D341Med (cell line): ENCODE data around the gene ACAD11.

Source experiments
- DNase-seq: peaks from one replicate; pipeline ENCODE4 v3.0.0; 2012; ENCODE audit warnings: low spot score

The ACAD11 gene, protein sequence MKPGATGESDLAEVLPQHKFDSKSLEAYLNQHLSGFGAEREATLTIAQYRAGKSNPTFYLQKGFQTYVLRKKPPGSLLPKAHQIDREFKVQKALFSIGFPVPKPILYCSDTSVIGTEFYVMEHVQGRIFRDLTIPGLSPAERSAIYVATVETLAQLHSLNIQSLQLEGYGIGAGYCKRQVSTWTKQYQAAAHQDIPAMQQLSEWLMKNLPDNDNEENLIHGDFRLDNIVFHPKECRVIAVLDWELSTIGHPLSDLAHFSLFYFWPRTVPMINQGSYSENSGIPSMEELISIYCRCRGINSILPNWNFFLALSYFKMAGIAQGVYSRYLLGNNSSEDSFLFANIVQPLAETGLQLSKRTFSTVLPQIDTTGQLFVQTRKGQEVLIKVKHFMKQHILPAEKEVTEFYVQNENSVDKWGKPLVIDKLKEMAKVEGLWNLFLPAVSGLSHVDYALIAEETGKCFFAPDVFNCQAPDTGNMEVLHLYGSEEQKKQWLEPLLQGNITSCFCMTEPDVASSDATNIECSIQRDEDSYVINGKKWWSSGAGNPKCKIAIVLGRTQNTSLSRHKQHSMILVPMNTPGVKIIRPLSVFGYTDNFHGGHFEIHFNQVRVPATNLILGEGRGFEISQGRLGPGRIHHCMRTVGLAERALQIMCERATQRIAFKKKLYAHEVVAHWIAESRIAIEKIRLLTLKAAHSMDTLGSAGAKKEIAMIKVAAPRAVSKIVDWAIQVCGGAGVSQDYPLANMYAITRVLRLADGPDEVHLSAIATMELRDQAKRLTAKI

DNA sequence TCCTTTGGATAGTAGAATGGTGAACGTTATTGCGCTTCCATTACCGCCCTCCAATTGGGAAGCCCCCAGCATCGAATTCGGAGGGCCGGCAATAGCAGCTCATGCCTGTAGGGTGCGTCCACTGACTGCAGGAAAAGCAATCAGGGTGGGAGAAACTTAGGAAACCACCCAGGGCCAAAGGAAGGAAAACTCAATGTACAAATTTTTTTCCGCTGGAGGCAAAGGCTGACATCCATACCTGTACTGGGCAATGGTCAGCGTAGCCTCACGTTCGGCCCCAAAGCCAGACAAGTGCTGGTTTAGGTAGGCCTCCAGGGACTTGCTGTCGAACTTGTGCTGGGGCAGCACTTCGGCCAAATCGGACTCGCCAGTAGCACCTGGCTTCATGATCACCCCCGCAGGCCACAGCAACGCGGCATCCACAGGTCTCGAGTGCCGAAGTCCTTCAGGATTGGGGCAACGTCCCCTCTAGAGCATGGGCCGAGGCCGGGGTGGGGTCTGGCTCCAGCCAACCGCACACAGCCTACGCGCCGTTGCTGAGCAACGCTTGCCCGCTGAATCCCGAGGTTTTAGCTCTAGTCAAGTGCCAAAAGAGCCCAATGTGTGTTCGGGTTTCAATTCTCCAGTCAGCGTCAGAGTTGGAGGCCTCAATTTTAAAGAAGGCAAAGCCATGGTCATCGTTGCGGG is at the start of gene ACAD11:
TSS of gene ACAD11 (minus strand) at position 445 of the 687 bp plus-strand sequence. CDS start at position 387, 58 bp downstream.
- DNase-seq = peak; percentile 83

DNA sequence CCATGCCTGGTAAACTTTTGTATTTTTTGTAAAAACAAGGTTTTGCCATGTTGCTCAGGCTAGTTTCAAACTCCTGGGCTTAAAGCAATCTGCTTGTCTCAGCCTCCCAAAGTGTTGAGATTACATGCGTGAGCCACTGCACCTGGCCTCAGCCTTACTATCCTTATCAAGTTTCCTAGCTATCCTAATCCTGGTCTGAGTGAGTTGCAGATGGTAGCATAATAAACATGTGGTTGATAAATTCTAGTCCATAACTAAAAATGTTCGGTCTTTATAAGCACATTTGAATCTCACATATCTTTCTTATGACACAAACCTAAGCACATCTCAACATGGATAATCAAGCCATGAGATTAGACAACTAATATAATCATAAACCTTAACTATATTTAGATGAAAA is 44.1 kb upstream of the ACAD11 start:
- no peak for DNase-seq

DNA sequence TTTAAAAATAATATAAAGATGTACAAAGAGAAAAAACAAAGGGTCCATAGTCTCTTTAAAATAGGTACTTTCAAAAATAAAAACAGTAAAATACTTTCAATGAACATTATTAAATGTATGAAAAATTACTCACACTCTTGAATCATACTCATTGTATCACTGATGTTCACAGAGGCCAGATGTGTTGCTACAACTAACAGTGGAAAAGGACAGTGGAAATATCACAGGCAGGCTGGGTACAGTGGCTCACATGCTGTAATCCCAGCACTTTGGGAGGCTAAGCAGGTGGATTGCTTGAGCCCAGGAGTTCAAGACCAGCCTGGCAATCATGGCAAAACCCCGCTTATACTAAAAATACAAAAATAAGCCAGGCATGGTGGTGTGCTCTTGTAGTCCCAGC is 35.8 kb upstream of the ACAD11 start:
- DNase-seq = no peak

DNA sequence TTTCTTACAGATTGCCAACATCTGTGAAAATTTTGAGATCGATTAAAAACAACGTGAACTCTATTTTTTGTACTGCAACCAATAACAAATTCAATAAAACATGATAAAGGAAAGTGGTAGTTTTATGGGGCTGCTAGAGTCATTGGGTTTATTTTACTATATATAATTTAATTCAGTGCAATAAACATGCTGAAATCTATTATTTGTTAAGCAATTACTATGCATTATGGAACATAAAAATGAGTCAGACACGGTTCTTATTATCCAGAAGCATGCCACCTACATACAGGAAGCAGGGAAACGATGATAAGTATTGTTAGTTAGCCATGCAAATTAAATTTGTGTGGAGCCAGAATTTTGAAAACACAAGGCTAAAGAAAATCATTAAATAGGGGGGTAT is 35.4 kb upstream of the ACAD11 start:
- DNase-seq = no peak

DNA sequence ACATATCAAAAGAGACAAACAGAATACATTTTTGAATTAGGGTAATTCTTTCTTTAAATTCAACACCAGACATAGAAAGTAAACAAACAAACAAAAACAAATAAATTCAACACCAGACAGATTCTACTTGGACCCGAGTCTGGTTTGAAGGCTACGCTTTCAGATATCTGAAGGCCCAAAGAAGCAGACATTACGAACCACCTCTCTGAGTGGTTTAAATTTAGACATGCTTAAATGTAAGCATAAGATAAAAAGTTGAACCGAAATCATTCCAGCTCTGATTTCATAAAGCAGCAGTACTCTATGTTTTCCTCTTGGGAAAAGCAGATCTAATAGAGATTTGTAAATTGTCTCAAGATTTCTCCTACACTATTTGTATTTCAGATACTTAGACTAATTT is 30.4 kb upstream of the ACAD11 start:
- DNase-seq = no peak

DNA sequence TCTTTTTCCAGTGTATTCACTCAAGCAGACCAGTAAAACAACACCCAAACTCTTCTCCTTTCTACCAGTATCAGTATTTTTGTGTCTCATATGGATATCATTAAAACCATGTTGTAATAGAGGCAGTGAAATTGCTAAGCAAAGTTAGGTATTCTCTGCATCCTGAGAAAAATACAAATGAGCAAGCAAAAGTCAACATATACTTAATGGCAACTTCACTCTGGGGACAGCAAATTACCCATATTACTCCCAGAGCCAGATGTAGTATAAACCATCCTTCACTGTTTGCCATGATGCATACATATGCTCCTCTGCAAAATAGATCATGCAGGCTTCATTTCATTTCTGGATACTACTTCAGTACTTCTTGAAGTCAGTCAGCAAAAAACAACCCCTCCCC is 22.6 kb upstream of the ACAD11 start:
- DNase-seq = no peak

DNA sequence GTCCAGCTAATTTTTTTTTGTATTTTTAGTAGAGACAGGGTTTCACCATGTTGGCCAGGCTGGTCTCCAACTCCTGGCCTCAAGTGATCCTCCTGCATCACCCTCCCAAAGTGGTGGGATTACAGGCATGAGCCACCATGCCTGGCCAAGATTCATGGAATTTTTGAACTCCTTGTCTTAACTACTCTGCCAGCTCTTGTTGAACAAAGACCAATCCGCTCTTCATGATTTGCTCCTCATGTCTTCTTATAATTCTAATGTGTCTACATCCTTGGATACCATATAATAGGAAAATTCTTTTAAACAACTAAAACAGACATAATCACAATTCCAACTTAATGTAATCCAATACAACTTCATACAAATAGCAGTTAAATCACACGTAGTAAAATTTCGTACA is 21.8 kb upstream of the ACAD11 start:
- no peak for DNase-seq

DNA sequence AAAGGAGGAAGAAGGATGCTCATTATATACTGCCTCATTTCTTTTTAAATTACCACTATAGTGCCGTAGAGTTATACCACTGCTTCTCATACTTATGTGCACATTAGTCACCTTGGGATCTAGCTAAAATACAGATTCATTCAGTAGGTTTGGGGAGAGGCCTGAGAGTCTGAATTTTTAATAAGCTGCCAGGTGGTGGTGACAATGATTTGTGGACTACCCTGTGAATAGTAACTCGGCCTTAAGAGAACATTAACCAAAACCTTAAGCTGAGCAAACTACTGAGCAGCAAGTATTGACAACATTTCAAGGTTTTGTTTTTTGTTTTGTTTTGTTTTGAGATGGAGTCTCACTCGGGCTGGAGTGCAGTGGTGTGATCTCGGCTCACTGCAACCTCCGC is 20.3 kb upstream of the ACAD11 start:
- no peak for DNase-seq

DNA sequence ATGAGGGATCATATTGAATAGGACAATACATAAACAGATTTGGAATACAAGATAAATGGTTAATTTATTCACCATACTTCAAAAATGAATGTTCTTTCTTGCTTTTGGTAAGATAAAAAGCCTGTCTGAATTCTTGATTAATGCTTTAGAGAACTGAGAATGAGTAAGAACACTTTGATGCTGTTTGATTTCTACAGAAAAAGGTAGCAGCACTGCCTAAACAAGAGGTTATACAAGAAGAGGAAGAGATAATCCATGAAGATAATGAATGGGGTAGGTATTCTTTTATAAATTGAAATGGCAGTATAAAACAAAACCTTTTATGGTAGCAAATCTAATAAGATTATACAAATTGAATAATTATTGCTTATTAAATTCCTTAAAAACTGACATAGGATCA is 15.8 kb upstream of the ACAD11 start:
- DNase-seq = no peak

DNA sequence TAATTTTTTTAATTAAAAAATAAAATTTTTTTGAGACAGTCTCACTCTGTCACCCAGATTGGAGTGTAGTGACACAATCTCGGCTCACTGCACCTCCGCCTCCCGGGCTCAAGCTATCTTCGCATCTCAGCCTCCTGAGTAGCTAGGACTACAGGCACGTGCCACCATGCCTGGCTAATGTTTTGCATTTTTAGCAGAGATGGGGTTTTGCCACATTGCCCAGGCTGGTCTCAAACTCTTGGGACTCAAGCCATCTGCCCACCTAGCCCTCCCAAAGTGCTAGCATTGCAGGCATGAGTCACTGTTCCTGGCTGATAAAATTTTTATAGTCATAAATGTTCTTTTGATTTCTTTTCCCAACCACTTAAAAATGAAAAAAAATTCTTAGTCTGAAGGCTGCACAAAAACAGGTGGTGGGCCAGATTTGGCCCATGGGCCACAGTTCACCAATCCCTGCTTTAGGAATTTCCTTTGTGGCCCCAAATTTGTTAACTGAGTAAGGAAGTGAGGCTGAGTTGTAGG is 9.7 kb upstream of the ACAD11 start:
- DNase-seq = no peak

DNA sequence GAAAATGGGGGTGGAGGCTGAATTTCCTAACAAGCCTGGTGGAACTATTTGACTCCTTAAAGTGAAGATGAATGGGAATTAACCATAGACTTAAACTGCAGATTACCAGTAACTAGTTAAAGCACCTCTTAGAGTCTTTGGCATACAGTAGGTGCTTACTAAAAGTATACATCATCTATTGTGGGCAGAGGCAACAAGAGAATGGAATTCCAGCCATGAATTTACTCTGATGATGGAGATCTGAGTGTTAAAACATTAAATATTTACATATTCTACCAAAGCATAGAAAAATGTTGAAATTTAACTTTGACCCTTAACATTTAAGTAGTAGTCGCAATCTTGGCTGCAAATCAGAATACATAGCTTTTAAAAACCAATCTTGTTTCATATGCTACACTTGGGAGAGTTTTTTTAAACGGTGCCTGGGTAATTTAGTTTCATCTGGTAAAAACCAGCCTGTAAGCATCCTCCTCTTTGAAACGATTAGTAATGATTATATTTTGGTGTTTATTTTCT is 5.7 kb upstream of the ACAD11 start:
- no peak for DNase-seq

DNA sequence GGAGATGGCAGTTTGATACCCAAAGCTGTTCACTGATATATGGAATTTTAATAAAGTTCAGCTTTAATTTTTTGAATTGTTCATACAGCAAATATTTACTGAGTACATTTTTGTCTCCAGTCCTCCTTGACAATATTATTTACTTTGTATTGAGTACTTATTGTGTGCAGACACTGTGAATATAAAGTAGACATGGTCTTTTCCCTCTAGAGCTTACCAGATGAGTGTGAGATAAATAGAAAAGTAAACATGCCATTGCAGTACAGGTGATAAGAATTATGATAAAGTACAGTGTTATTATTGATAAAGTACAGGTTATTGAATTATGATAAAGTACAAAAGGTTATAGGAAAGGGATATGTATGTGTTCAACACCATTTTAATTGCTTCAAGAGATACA is 2.6 kb upstream of the ACAD11 start:
- DNase-seq = no peak

DNA sequence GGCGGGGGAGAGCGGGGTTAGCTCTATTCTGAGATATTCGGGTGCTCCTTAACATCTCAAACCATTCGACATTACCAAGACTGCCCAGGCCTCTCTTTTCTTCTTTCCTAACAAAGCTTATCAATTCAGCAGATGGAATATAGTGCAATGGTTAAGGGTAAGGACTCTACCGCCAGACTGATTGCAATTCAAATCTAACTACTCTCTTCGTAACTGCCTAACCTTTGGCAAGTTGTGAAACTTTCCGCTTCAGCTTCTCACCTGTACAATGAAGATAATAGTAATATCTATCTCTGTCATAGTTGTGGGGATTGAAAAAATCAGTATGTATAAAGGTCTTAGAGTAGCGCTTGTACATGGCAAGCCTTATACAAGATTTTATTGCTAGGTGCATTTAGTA is 1.5 kb upstream of the ACAD11 start:
- DNase-seq = no peak

DNA sequence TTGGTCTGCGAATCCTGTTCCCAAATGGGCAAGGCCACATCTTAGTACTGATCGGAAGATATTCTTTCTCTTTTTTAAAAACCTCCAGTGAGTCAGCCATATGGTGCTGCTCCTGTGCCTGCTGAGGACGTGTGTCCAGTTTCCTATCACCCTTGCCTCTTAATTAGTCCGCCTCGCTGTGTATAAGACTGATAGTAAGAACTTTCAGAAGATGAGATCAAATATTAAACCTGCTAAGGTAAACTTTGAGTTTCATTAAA is 1.1 kb upstream of the ACAD11 start:
- no peak for DNase-seq

DNA sequence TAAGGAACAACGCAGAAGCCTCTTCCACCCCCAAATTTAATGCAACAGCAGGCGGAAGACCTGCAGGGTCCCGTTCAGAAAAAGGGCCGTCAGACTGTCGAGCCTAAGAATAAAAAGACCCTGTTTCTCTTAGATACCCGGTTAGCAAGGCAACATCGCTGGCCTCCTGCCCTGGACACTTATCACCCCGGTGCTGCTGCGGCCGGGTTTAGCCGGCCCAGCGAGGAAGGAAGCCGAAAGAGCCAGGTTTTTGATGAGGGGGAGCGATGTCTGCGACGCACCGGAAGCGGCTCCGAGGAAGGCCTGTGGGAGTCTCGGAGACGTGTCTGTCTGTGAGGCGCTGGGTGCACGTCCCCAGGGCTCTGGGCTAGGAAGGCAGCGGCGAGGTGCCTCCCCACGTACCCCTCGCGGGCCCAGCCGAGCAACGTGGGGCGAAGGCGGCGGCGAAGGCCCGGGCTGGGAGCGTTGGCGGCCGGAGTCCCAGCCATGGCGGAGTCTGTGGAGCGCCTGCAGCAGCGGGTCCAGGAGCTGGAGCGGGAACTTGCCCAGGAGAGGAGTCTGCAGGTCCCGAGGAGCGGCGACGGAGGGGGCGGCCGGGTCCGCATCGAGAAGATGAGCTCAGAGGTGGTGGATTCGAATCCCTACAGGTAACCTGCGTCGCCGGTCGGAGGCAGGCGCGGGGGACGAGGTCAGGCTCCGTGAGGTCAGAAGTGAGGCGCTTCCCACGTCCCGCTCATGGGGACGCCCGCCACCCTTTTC is 622 bp upstream of the ACAD11 start, which contains the start of gene UBA5:
TSS of gene UBA5 (plus strand) at position 278 of the 759 bp plus-strand sequence. CDS start at position 487, 209 bp downstream.
- DNase-seq = peak; percentile 83

DNA sequence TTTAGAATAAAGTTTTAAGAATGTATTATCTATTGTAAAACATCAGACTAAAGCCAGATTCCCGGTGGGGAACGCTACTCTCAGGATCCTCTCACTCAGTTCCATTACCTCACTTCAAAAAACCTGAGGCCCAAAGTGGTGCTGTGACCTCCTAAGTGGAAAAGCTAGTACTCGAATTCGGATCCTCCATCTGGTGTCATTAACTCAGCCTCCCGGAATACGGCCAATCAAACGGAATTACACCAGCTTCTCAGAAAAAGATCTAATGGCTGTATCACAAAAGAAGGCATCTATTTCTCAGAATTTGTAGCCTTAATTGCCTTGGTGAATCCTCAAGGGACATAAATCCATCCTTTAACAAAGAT is 627 bp downstream of the ACAD11 start:
- peak; percentile 40 for DNase-seq

DNA sequence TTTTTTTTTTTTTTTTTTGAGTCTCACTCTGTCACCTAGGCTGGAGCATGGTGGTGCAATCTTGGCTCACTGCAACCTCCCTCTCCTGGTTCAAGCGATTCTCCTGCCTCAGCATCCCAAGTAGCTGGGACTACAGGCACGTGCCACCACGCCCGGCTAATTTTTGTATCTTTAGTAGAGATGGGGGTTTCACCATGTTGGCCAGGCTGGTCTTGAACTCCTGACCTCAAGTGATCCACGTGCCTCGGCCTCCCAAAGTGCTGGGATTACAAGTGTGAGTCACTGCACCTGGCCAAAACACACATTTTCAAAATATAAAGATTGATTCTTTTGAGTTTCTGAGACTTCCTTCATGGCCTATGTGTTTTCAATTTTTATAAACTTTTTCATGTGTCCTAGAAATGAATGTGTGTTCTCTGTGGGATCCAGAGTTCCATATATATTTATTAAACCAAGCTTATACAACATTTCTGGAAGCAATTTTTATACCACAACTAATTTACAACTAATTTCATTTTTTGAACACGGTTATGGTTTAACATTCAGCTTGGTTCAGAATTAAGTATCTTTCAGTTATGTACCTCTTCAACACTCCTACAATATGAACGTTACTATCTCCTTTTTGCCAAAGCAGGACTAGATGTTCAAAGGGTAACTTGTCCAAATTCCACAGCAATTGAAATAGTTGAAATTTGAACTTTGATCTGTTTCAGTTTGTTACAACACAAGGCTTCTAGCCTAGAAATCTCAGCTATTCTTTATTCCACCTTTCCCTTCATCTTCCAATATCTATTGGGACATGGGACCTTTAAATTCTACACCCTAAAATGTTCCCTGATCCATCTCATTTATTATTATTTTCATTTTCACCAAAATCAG is 1.5 kb downstream of the ACAD11 start:
- DNase-seq = no peak

DNA sequence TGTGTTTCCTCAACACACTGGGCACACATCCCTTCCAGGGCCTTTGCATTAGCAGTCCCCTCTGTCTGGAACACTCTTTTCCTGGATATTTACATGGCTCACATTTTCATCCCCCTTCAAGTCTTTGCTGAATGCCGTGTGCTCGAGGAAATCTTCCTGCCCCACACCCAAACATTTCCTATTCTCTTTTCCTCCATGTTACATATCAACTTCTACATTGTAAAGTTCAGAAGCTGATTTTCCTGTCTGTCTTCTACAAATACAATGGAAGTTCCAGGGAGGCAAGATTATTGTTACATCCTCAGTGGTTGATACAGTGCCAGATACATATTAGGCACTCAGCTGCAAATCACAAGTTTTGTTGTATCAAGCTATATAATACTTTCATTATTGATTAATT is 4.1 kb downstream of the ACAD11 start:
- DNase-seq = no peak

DNA sequence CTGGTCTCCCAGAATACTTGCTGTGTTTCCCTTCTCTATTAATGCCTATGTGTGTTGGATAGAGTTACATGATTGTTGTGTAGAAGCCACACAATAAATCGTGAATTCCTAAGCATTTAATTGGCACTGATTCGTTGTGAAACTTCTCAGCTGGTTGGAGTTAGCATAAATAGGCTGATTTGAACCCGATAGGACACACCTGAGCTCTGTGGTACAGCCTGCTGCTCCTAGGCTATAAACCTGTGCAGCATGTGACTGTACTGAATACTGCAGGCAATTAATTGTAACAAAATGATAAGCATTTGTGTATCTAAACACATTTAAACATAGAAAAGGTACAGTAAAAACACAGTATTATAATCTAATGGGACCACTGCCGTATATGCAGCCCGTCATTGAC is 4.9 kb downstream of the ACAD11 start:
- DNase-seq = no peak

DNA sequence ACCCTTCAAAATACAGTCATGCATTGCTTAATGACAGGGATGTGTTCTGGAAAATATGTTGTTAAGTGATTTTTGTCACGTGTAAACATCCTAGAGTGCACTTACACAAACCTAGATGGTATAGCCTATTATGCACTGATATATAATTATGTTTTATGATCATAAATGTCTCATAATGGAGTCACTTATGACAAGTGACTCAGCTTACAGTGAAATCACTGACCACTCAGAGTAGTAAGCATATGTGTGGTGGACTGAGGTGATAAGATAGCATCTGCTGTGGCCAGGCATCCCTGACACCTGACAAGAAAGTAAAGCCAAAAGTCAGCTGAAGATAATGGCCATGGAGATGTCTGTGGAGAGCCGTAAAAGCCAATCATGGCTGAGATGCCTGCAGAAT is 5.4 kb downstream of the ACAD11 start:
- no peak for DNase-seq
